ENCODE measurements around the gene SLC39A13.
A peak's percentile ranks its signal among the peaks of the same experiment; 100 is the strongest.

SLC39A13 gene

GRCh38 chr11:47394050-47394321, 14.4 kb upstream of the SLC39A13 start:
- Histone ChIP-seq H3K36me3 (peaks cover 0 to 5% (median 0%) of the 10 kb centered on the region in 11 experiments; a peak in 5 of 22 replicates), H3K27me3 (no peaks in the 10 kb centered on the region), H3K27ac (peak overlapping the region; percentile 98 to 100 (median 100)), H3K9ac (peak overlapping the region; percentile 97 to 100 (median 99)), H3K4me2 (peak overlapping the region; percentile 86 to 99 (median 96)), H4K20me1 (no peaks in the 10 kb centered on the region), H3K4me3 (peak overlapping the region in 9 of 10 experiments; percentile 38 to 69 (median 57); a peak in 16 of 20 replicates), H3K9me3 (replicated peaks in 1 of 11) (no peaks in the 10 kb centered on the region), H3K4me1 (peaks cover 91 to 100% (median 97%) of the 10 kb centered on the region in 10 experiments)
- no peak for TF ChIP-seq Cebpa-rat (IDR thresholded peaks at IDR 0.05)

DNA sequence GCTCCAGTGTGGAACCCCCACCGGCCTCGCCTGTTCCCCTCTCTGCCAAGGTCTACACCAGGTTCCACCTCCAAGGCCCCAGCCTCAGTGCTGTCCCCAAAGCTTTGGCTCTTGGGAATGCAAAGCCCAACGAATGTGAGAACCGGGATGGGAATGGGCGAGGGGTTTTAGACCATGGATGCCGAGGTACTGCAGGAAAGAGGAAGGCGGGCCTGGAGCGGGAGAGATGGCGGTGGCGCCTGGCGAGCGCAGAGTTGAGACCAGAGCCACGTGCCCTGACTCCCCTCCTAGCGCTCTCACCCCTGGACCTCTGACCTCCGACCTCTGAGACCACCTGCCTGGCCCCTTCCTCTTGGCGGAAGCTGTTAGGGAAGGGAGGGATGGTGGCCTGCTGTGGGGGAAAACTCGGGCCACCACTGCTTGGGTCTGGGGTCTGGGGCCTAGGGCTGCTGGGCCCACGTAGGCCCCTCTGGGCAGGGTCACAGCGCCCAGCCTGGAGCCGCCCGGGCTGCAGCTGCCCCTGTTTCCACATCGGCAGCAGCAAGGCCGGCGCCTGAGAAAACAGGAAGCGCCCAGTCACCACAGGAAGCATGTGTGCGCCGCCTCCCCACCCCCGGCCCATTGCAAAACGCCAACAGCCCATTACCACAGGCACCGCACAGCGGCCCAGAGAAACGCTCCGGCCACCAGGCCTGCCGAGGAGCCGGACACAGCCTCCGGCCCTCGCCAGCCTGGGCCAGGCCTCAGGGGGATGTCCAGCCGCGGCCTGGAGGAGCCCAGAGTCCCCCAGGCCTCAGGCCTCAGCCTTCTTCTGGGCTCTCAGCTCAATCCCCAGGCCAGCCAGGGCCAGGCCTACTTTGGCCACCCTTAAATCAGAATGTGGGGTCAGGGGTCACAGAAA, 13.8 kb upstream of the SLC39A13 start:
- peak; percentile 94 to 100 (median 99) for TF ChIP-seq Cebpa-rat (IDR thresholded peaks at IDR 0.05)
- Histone ChIP-seq H3K27me3 (no peaks in the 10 kb centered on the region), H3K4me2 (peak overlapping the region; percentile 86 to 99 (median 96)), H3K4me1 (peaks cover 91 to 100% (median 97%) of the 10 kb centered on the region in 10 experiments), H4K20me1 (no peaks in the 10 kb centered on the region), H3K4me3 (peak overlapping the region; percentile 11 to 69 (median 54); a peak in 19 of 20 replicates), H3K9me3 (replicated peaks in 1 of 11) (no peaks in the 10 kb centered on the region), H3K36me3 (0 out of 22 replicates have a peak, but pooled peaks cover 0 to 4% (median 0%) of the 10 kb centered on the region in 11 experiments), H3K9ac (peak overlapping the region; percentile 97 to 100 (median 99)), H3K27ac (peak overlapping the region; percentile 98 to 100 (median 100))

- Histone ChIP-seq H4K20me1 (no peaks in the 10 kb centered on the region), H3K9me3 (replicated peaks in 1 of 11) (no peaks in the 10 kb centered on the region), H3K36me3 (0 out of 22 replicates have a peak, but pooled peaks cover 0 to 4% (median 0%) of the 10 kb centered on the region in 11 experiments), H3K9ac (peak overlapping the region; percentile 97 to 100 (median 99)), H3K4me2 (peak overlapping the region; percentile 86 to 99 (median 96)), H3K27ac (peak overlapping the region; percentile 98 to 100 (median 100)), H3K27me3 (no peaks in the 10 kb centered on the region), H3K4me3 (peak overlapping the region; percentile 11 to 69 (median 54); a peak in 19 of 20 replicates), H3K4me1 (peaks cover 88 to 98% (median 95%) of the 10 kb centered on the region in 10 experiments)
- no peak for TF ChIP-seq Cebpa-rat (IDR thresholded peaks at IDR 0.05)
These were observed 13.0 kb upstream of the SLC39A13 start for GRCh38 chr11:47395223-47396048.

DNA sequence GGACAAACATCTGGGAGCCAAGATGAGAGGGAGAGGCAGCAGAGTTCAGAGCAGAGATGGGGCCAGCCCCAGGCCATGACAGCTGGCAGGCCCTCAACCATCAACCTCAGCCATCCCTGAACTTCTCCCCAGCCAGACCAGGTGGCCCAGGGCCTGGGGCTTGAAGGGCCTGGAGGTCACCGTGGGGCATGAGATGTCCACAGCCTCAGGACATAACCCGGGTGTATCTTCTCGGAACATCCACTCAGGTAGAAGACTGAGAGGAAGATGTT, 12.4 kb upstream of the SLC39A13 start:
- Histone ChIP-seq H3K9me3 (replicated peaks in 1 of 11) (no peaks in the 10 kb centered on the region), H3K4me2 (peak overlapping the region; percentile 86 to 99 (median 96)), H3K4me1 (peaks cover 92 to 98% (median 95%) of the 10 kb centered on the region in 10 experiments), H3K27me3 (no peaks in the 10 kb centered on the region), H3K27ac (peak overlapping the region; percentile 98 to 100 (median 100)), H3K9ac (peak overlapping the region; percentile 97 to 100 (median 99)), H4K20me1 (no peaks in the 10 kb centered on the region), H3K4me3 (peak overlapping the region in 5 of 10 experiments; percentile 57 to 69 (median 58); a peak in 6 of 20 replicates), H3K36me3 (0 out of 22 replicates have a peak, but pooled peaks cover 0 to 4% (median 0%) of the 10 kb centered on the region in 11 experiments)
- TF ChIP-seq Cebpa-rat (IDR thresholded peaks at IDR 0.05) = no peak

DNA sequence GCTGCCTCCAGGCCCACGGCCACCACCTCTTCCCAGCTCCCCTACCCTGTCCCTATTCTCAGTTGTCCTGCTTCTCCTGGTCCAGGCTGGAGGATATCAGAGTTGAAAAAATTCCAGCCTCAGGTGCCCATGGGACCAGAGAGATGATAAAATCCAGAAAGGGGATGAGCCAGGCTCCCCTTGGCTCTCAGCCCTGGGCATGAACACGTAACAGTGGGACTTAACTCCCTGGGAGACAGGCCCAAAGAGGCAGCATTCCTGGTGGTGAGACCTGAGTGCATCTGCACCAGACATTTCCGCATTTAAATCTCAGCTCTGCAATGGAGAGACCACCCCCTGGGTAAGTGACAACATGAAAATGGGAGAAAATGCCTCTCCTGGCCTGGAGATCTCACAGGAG, 10.4 kb upstream of the SLC39A13 start:
- peak overlapping the region; percentile 79 to 100 (median 87); a peak in 21 of 22 replicates for H3K9ac ChIP-seq
- peaks cover 91 to 98% (median 93%) of the 10 kb centered on the region in 10 experiments for H3K4me1 ChIP-seq

GRCh38 chr11:47398551-47398950, 9.8 kb upstream of the SLC39A13 start:
- peaks cover 93 to 99% (median 95%) of the 10 kb centered on the region in 10 experiments for H3K4me1 ChIP-seq
- no peak for TF ChIP-seq Cebpa-rat (IDR thresholded peaks at IDR 0.05)
- H3K36me3 ChIP-seq = no peaks in the 10 kb centered on the region
- H3K27me3 ChIP-seq = no peaks in the 10 kb centered on the region
- H3K27ac ChIP-seq = peak overlapping the region; percentile 79 to 100 (median 100); a peak in 21 of 22 replicates
- H3K4me3 ChIP-seq = peak overlapping the region in 5 of 10 experiments; percentile 54 to 76 (median 63); a peak in 5 of 20 replicates
- peak overlapping the region; percentile 87 to 99 (median 96) for H3K4me2 ChIP-seq
- peak overlapping the region; percentile 79 to 100 (median 87); a peak in 21 of 22 replicates for H3K9ac ChIP-seq
- no peaks in the 10 kb centered on the region for H3K9me3 ChIP-seq (replicated peaks in 1 of 11)
- no peaks in the 10 kb centered on the region for H4K20me1 ChIP-seq

More for the DNA sequence above, 10.4 kb upstream of the SLC39A13 start:
- no peaks in the 10 kb centered on the region for H3K36me3 ChIP-seq
- no peaks in the 10 kb centered on the region for H4K20me1 ChIP-seq
- peak overlapping the region; percentile 40 to 100 (median 100); a peak in 20 of 22 replicates for H3K27ac ChIP-seq
- peak overlapping the region; percentile 87 to 99 (median 96) for H3K4me2 ChIP-seq
- H3K9me3 ChIP-seq (replicated peaks in 1 of 11) = no peaks in the 10 kb centered on the region
- TF ChIP-seq Cebpa-rat (IDR thresholded peaks at IDR 0.05) = no peak
- no peak overlapping the region for H3K4me3 ChIP-seq
- H3K27me3 ChIP-seq = no peaks in the 10 kb centered on the region

DNA sequence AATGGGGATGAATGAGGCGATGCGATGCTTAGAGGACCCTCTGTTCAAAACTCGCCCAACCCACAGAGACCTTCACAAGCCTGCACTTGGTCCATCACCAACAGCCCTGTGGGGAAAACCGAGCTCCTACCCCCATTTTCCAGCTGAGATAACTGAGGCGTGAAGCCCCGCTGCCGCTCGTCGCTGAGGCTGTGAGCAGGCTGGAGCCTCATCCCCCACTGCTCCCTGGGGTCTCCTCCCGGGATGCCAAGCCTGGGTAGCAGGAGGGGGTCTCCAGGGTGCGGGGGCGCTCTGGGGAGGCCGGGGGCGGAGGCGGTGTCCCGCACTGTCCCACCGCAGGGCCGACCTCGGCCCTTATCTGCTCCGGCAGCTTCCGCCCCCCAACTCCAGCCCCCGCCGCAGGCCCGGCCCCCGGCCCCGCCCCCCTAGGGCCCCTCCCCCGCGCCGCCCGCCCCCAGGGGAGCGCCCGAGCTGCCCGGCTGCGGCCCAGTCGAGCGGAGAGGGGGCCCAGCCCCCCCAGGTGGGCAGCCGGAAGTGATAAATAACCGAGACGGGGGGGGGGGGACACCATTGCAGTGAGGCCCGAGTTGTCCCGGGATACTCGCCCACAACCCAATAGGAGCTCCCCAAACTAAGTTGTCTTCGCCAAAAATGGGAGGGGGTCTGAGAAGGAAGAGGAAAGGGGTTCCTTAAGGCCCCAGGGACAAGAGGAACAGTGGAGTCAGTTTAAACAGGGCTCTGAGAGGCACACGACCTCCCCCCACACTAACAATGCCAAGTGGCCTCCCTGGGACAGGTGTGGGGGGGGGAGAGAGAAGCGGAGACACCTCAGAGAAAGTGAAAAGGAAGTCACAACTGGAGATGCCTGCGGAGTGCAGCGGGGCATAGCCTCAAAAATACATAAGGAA, 8.3 kb upstream of the SLC39A13 start:
- peaks cover 93 to 99% (median 95%) of the 10 kb centered on the region in 10 experiments for H3K4me1 ChIP-seq
- H3K9ac ChIP-seq = peak overlapping the region; percentile 79 to 100 (median 87)
- peak overlapping the region; percentile 87 to 99 (median 96) for H3K4me2 ChIP-seq
- no peaks in the 10 kb centered on the region for H3K9me3 ChIP-seq (replicated peaks in 1 of 11)
- no peaks in the 10 kb centered on the region for H3K27me3 ChIP-seq
- peak overlapping the region; percentile 45 to 76 (median 58) for H3K4me3 ChIP-seq
- H3K36me3 ChIP-seq = no peaks in the 10 kb centered on the region
- TF ChIP-seq Cebpa-rat (IDR thresholded peaks at IDR 0.05) = no peak
- peak overlapping the region; percentile 79 to 100 (median 100) for H3K27ac ChIP-seq
- H4K20me1 ChIP-seq = no peaks in the 10 kb centered on the region

DNA sequence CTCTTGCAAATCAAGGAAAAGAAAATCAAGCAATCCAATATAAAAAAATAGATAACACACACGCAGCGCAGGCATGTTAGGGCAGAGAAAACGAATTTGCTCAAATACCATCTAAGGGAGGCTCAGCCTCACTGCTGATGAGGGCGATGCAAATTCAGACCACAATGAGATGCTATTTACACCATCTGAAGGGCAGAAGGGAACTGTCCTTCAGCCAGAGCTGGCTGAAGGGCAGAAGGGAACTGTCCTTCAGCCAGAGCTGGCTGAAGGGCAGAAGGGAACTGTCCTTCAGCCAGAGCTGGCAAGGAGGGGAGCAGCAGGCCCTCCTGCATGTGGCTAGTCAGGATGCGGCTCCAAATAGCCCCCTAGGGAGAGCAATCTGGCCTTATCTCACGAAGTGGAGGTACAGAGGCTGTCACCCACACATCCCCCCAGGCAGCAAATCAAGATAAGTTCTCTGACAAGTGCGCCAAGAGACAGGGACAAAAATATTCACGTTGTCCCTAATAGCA, 7.6 kb upstream of the SLC39A13 start:
- Histone ChIP-seq H3K27me3 (no peaks in the 10 kb centered on the region), H3K4me1 (peaks cover 86 to 97% (median 94%) of the 10 kb centered on the region in 10 experiments), H3K36me3 (no peaks in the 10 kb centered on the region), H3K4me3 (peak overlapping the region; percentile 10 to 76 (median 46); a peak in 17 of 20 replicates), H3K9me3 (replicated peaks in 1 of 11) (no peaks in the 10 kb centered on the region), H4K20me1 (no peaks in the 10 kb centered on the region), H3K4me2 (peak overlapping the region; percentile 87 to 98 (median 95)), H3K9ac (peak overlapping the region; percentile 76 to 100 (median 87)), H3K27ac (peak overlapping the region; percentile 70 to 100 (median 100))
- no peak for TF ChIP-seq Cebpa-rat (IDR thresholded peaks at IDR 0.05)

All from BLaER1 treated with 17β-estradiol and CSF1 and Interleukin-3, amounts not matched to agents 10 nM and 100 nM (cell line).